GM20431 (cell line): ENCODE data around the gene GPR83.
"Not testable (repeated sequence)": the region's sequence is repeated elsewhere in the genome, so short reads cannot be mapped to it uniquely, and the experiment has no call there.

Experiments
- in situ Hi-C: fragments of 300-500 bp; cut with MseI, MboI; formaldehyde crosslinking; loops from one replicate; pipeline ENCODE4 v1.15.0; 2020; ENCODE audit warnings: low sequenced_read_pairs; ENCODE audit not compliant: unreplicated experiment

Gene GPR83

GRCh38 chr11:94400839-94401772 is at the start of gene GPR83:
TSS of gene GPR83 (minus strand) at chr11:94401419. CDS start at chr11:94401247, 172 bp downstream.
- in situ Hi-C loops, result no loop called here

- in situ Hi-C loops, result no loop called here
Measured at GRCh38 chr11:94450048-94450447, 48.8 kb upstream of the GPR83 start.

- in situ Hi-C loops, result no loop called here
Measured at GRCh38 chr11:94449437-94449836, 48.2 kb upstream of the GPR83 start.

GRCh38 chr11:94449029-94449428 is 47.8 kb upstream of the GPR83 start:
- in situ Hi-C loops, result no loop called here

- in situ Hi-C loops, result no loop called here
Measured at GRCh38 chr11:94447149-94447548, 45.9 kb upstream of the GPR83 start.

- in situ Hi-C loops, result no loop called here
Measured at GRCh38 chr11:94445641-94446040, 44.4 kb upstream of the GPR83 start.

GRCh38 chr11:94433049-94433448 is 31.8 kb upstream of the GPR83 start:
- in situ Hi-C loops, result no loop called here

- in situ Hi-C loops, result no loop called here
Measured at GRCh38 chr11:94424662-94425061, 23.4 kb upstream of the GPR83 start.

GRCh38 chr11:94424011-94424410 is 22.8 kb upstream of the GPR83 start:
- in situ Hi-C loops, result no loop called here

- in situ Hi-C loops, result no loop called here
Measured at GRCh38 chr11:94423507-94423906, 22.3 kb upstream of the GPR83 start.

- in situ Hi-C loops, result no loop called here
Measured at GRCh38 chr11:94418123-94418765, 17.0 kb upstream of the GPR83 start.

GRCh38 chr11:94417386-94417987 is 16.3 kb upstream of the GPR83 start:
- in situ Hi-C loops, result no loop called here

GRCh38 chr11:94405062-94405833 is 4.0 kb upstream of the GPR83 start:
- in situ Hi-C loops, result no loop called here

GRCh38 chr11:94402355-94402754 is 1.1 kb upstream of the GPR83 start:
- in situ Hi-C loops, result no loop called here

GRCh38 chr11:94401773-94402265 is 600 bp upstream of the GPR83 start:
- in situ Hi-C loops, result no loop called here

GRCh38 chr11:94400457-94400838 is 771 bp downstream of the GPR83 start:
- in situ Hi-C loops, result no loop called here

- in situ Hi-C loops, result no loop called here
Measured at GRCh38 chr11:94400050-94400449, 1.2 kb downstream of the GPR83 start.

GRCh38 chr11:94398101-94398500 is 3.1 kb downstream of the GPR83 start:
- in situ Hi-C loops, result no loop called here

- in situ Hi-C loops, result no loop called here
Measured at GRCh38 chr11:94396282-94396681, 4.9 kb downstream of the GPR83 start.

GRCh38 chr11:94391937-94392336 is 9.3 kb downstream of the GPR83 start:
- in situ Hi-C loops, result not testable (repeated sequence)
